ENCODE measurements around the gene FGF6. TPM values are rescaled to one million over a fixed set of nuclear protein-coding genes. Genes with fewer than 3 reads are reported as not detected.
"Not testable (repeated sequence)": the region's sequence is repeated elsewhere in the genome, so short reads cannot be mapped to it uniquely, and the experiment has no call there.

The FGF6 gene, protein sequence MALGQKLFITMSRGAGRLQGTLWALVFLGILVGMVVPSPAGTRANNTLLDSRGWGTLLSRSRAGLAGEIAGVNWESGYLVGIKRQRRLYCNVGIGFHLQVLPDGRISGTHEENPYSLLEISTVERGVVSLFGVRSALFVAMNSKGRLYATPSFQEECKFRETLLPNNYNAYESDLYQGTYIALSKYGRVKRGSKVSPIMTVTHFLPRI
- not detected in 2 replicates for total RNA-seq (2014; rRNA removed; shearing (Covaris generic))

DNA sequence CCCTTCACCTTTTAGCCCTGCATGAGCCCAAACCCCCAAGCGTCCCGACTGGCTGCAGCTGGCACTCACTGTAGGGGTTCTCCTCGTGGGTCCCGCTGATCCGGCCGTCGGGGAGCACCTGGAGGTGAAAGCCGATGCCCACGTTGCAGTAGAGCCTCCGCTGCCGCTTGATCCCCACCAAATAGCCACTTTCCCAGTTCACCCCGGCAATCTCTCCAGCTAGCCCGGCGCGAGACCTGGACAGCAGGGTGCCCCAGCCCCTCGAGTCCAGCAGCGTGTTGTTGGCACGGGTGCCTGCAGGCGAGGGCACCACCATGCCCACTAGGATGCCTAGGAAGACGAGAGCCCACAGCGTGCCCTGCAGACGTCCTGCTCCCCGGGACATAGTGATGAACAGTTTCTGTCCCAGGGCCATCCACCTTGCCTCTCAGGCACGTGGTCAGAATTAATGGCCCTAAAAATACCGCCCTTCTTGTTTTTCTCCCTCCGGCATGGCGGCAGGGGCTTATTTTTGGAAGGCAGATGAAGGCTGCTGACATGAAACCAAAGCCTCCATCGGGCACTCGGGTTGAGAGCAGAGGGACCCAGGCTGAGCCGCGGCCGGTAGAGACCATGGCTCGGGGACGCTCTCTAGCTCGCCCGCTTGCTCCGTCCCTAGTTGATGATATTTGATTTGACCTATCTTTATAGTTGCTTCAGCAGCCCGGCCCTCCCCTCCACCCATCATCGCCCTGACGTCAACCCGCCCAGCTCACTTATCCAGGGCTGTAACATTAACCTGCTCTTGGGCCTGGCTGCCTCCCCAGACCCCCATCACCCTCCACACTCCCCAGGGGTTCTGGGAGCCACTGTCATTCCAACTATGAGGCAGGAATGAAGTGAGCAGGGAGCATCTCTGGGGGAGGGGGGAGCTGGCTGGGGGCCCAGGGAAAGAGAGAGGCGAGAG is at the start of gene FGF6:
Gene FGF6 (minus strand): TSS at position 660 of the 946 bp plus-strand sequence. CDS start 245 bp downstream, at position 415.
- no peak for DNase-seq (ENCODE audit: low spot score)

GRCh38 chr12:4490973-4491372 is 45.4 kb upstream of the FGF6 start:
- no peak for DNase-seq (ENCODE audit: low spot score)

DNA sequence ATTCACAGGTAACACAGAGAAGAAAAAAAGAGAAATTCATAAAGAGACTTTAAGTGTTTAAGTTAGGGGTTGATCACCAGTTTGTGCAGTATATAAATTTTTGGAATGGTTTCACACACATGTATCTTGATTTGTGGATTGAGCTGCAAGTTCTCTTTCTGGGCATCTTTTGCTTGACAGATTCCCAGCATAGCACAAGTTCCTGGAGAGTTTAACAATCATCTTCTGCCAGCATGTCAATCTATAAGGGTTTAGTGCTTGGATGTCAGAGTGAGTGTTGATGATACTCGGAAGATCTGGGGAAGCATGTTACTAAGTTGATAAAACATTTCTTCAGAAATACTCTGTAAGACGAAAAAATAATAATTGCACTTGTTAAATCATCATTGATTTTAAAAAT is 43.9 kb upstream of the FGF6 start:
- no peak for DNase-seq (ENCODE audit: low spot score)

- no peak for DNase-seq (ENCODE audit: low spot score)
These were observed 41.4 kb upstream of the FGF6 start for GRCh38 chr12:4486980-4487379.

GRCh38 chr12:4486049-4486699 is 40.6 kb upstream of the FGF6 start:
- DNase-seq (ENCODE audit: low spot score), result no peak

GRCh38 chr12:4483885-4484823 is 38.5 kb upstream of the FGF6 start:
- no peak for DNase-seq (ENCODE audit: low spot score)

GRCh38 chr12:4482936-4483335 is 37.3 kb upstream of the FGF6 start:
- no peak for DNase-seq (ENCODE audit: low spot score)

GRCh38 chr12:4478933-4479332 is 33.3 kb upstream of the FGF6 start:
- no peak for DNase-seq (ENCODE audit: low spot score)

DNA sequence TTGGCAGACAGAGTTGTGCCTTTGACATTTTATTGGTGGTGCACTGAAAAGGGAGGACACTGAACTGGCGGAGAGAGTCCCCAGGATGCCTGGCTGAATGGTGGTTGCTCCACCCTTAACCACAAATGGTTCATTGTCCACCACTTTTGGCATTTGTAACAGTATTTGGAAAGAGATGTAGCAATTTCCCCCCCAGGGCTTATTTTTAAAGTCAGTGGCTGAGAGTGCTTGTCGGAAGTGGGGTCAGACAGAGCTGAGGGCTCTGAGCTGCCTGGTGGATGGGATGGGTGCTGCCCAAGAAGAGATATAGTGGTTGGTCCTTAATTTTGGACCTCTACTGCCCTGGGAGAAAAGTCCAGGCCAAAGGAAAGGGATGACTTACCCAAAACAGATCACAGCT is 31.5 kb upstream of the FGF6 start:
- DNase-seq (ENCODE audit: low spot score), result no peak

DNA sequence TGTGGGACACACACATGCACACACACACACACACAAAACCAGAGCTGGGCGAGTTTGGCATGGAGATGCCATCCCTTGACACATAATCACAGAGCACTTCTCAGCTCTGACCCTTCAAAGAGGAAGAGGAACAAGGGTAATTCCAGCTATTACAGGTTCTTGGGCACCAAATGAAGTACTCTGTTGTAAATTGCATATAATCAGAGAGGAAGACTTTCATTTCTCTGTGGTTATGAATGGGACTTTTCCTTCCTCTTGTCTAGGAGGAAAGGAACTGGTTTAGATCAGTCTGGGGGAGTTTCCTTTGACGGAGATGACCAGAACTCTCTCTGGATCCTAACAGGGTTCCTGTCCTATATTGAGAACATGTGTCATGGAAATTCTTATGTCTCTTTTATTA is 26.4 kb upstream of the FGF6 start:
- no peak for DNase-seq (ENCODE audit: low spot score)

- no peak for DNase-seq (ENCODE audit: low spot score)
These were observed 25.6 kb upstream of the FGF6 start for GRCh38 chr12:4471256-4471655.

- DNase-seq (ENCODE audit: low spot score), result no peak
These were observed 23.4 kb upstream of the FGF6 start for GRCh38 chr12:4468994-4469393.

GRCh38 chr12:4460761-4461160 is 15.1 kb upstream of the FGF6 start:
- DNase-seq (ENCODE audit: low spot score), result no peak

- DNase-seq (ENCODE audit: low spot score), result not testable (repeated sequence)
These were observed 10.2 kb upstream of the FGF6 start for GRCh38 chr12:4455849-4456248.

DNA sequence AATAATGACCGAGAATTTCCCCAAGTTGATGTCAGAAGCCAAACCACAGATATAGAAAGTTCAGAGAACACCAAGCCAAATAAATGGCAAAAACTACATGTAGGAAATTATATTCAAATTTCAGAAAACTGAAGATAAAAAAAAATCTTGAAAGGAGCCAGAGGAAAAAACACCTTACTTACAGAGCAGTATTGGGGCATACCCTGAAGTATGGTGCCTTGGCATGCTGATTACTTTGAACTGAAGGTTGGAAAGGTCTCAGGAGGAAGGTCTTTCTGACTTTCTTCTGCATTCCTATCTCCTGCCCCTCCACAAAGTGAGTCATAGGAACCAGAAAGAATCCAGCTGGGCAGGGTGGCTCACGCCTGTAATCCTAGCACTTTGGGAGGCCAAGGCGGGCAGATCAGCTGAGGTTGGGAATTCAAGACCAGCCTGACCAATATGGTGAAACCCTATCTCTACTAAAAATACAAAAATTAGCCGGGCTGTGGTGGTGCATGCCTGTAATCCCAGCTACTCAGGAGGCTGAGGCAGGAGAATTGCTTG is 8.8 kb upstream of the FGF6 start:
- DNase-seq (ENCODE audit: low spot score), result no peak

GRCh38 chr12:4451694-4452093 is 6.1 kb upstream of the FGF6 start:
- no peak for DNase-seq (ENCODE audit: low spot score)

DNA sequence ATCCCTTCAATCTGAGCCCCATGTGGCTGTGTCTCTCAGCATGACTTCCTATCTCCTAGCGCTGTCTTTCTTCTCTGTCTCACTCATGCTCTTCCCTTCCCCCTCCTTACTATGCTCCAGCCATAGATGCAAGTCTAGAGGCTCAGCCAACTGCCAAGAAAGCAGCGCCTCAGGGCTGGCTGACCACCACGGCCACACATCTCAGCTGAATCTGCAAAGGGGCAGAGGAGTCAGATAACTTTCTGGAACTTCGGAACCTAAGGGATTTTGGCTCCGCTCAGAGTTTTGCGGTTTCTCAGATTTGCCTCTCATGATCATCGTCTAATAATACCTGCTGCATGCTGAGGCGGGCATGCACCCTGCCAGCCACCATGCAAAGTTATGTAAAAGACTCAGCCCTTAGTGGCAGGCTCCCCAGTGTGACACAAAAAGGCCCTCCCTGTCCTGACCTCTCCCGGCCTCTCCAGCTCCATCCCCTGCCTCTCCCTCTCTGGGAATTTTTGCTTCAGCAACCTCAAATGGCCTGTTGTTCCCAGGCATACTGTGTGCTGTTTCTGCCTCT is 5.0 kb upstream of the FGF6 start:
- DNase-seq (ENCODE audit: low spot score), result no peak

DNA sequence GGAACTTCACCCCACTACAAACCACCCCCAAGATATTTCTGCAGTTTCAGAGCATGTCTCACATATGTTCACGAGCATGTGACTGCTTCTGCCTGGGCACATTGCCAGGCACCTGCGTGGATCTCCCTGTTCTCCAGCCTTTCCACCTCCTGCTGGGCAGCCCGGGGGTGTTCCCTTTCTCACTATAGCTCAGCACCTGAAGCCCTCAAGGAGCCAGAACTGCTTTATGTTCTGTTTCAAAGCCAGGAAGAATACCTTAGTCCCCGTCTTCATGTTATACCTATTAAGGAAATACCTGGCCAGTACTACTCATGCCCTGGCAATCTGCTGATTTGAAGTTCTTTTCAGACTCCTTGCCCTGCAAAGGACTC is 4.2 kb upstream of the FGF6 start:
- DNase-seq (ENCODE audit: low spot score), result no peak

GRCh38 chr12:4448943-4449850 is 3.6 kb upstream of the FGF6 start:
- no peak for DNase-seq (ENCODE audit: low spot score)

Measured in A172 (cell line).